Measurements from ENCODE around the gene MYL2.
"Not testable (repeated sequence)": the region's sequence is repeated elsewhere in the genome, so short reads cannot be mapped to it uniquely, and the experiment has no call there.

MYL2 gene

GRCh38 chr12:110920324-110920910, at the start of gene MYL2:
Gene MYL2, minus strand, starts transcription at chr12:110920579. Its CDS starts 50 bp downstream, at chr12:110920529.
- no peak for DNase-seq

- DNase-seq, result no peak
These were observed 45.8 kb upstream of the MYL2 start for GRCh38 chr12:110966081-110966760.

- no peak for DNase-seq
These were observed 45.2 kb upstream of the MYL2 start for GRCh38 chr12:110965574-110965973.

GRCh38 chr12:110960795-110961194, 40.4 kb upstream of the MYL2 start:
- DNase-seq, result no peak

- no peak for DNase-seq
These were observed 37.3 kb upstream of the MYL2 start for GRCh38 chr12:110957652-110958051.

GRCh38 chr12:110957159-110957558, 36.8 kb upstream of the MYL2 start:
- DNase-seq, result no peak

- not testable (repeated sequence) for DNase-seq
These were observed 30.5 kb upstream of the MYL2 start for GRCh38 chr12:110950867-110951266.

- not testable (repeated sequence) for DNase-seq
These were observed 30.1 kb upstream of the MYL2 start for GRCh38 chr12:110950466-110950865.

GRCh38 chr12:110948041-110948440, 27.7 kb upstream of the MYL2 start:
- DNase-seq, result no peak

GRCh38 chr12:110943373-110943772, 23.0 kb upstream of the MYL2 start:
- DNase-seq, result no peak

GRCh38 chr12:110941391-110941790, 21.0 kb upstream of the MYL2 start:
- DNase-seq, result no peak

GRCh38 chr12:110940933-110941332, 20.6 kb upstream of the MYL2 start:
- no peak for DNase-seq

- no peak for DNase-seq
These were observed 19.9 kb upstream of the MYL2 start for GRCh38 chr12:110940296-110940695.

GRCh38 chr12:110937104-110937641, 16.8 kb upstream of the MYL2 start:
- peak; percentile 61 for DNase-seq

- no peak for DNase-seq
These were observed 16.2 kb upstream of the MYL2 start for GRCh38 chr12:110936367-110937103.

GRCh38 chr12:110935588-110935987, 15.2 kb upstream of the MYL2 start:
- DNase-seq, result no peak

- DNase-seq, result no peak
These were observed 13.9 kb upstream of the MYL2 start for GRCh38 chr12:110934093-110934852.

- no peak for DNase-seq
These were observed 13.1 kb upstream of the MYL2 start for GRCh38 chr12:110933326-110933974.

- DNase-seq, result no peak
These were observed 11.7 kb upstream of the MYL2 start for GRCh38 chr12:110932046-110932445.

GRCh38 chr12:110931315-110931728, 10.9 kb upstream of the MYL2 start:
- no peak for DNase-seq

GRCh38 chr12:110930348-110931314, 10.3 kb upstream of the MYL2 start:
- DNase-seq, result no peak

Data from CD4-positive, alpha-beta T cell treated with Interleukin-6 for 4 hours (primary cell).